ENCODE results near the gene PRDX2. TPM values are rescaled to one million over a fixed set of nuclear protein-coding genes. Genes with fewer than 3 reads are reported as not detected.

The PRDX2 gene
- total RNA-seq, 1 donor from 2014 or later: 190 TPM

- no peak overlapping the region for H3K4me3 Mint-ChIP-seq (ENCODE audit: unreplicated experiment)
- peaks cover 45% of the 10 kb centered on the region for H3K4me1 Mint-ChIP-seq (ENCODE audit: low read depth)
- no peak for DNase-seq (ENCODE audit: low spot score)
- H3K36me3 Mint-ChIP-seq (ENCODE audit: low read depth): no peaks in the 10 kb centered on the region
- TF ChIP-seq CTCF (IDR thresholded peaks at IDR 0.05): no peak
- no peaks in the 10 kb centered on the region for H3K9me3 Mint-ChIP-seq (ENCODE audit: low read depth)
- H3K27me3 Mint-ChIP-seq (ENCODE audit: low read depth): no peaks in the 10 kb centered on the region
- H3K27ac Mint-ChIP-seq (ENCODE audit: unreplicated experiment): peak overlapping the region; percentile 72
These were observed 15.3 kb downstream of the PRDX2 start for GRCh38 chr19:12786141-12786870.

GRCh38 chr19:12785431-12786031 lies 16.1 kb downstream of the PRDX2 start:
- peaks cover 38% of the 10 kb centered on the region for H3K4me1 Mint-ChIP-seq (ENCODE audit: low read depth)

GRCh38 chr19:12784871-12785430 lies 16.6 kb downstream of the PRDX2 start:
- Mint-ChIP-seq H3K9me3 (ENCODE audit: low read depth) (no peaks in the 10 kb centered on the region), H3K27ac (ENCODE audit: unreplicated experiment) (no peak overlapping the region), H3K27me3 (ENCODE audit: low read depth) (no peaks in the 10 kb centered on the region), H3K4me3 (ENCODE audit: unreplicated experiment) (no peak overlapping the region), H3K4me1 (ENCODE audit: low read depth) (peaks cover 37% of the 10 kb centered on the region), H3K36me3 (ENCODE audit: low read depth) (no peaks in the 10 kb centered on the region)
- TF ChIP-seq CTCF (IDR thresholded peaks at IDR 0.05): no peak
- no peak for DNase-seq (ENCODE audit: low spot score)

More at GRCh38 chr19:12785431-12786031, 16.1 kb downstream of the PRDX2 start:
- Mint-ChIP-seq H3K27me3 (ENCODE audit: low read depth) (no peaks in the 10 kb centered on the region), H3K9me3 (ENCODE audit: low read depth) (no peaks in the 10 kb centered on the region), H3K36me3 (ENCODE audit: low read depth) (no peaks in the 10 kb centered on the region), H3K4me3 (ENCODE audit: unreplicated experiment) (no peak overlapping the region), H3K27ac (ENCODE audit: unreplicated experiment) (no peak overlapping the region)
- no peak for TF ChIP-seq CTCF (IDR thresholded peaks at IDR 0.05)
- no peak for DNase-seq (ENCODE audit: low spot score)

GRCh38 chr19:12784394-12784870 lies 17.2 kb downstream of the PRDX2 start:
- no peaks in the 10 kb centered on the region for H3K27me3 Mint-ChIP-seq (ENCODE audit: low read depth)

More at GRCh38 chr19:12784394-12784870, 17.2 kb downstream of the PRDX2 start:
- Mint-ChIP-seq H3K36me3 (ENCODE audit: low read depth) (no peaks in the 10 kb centered on the region), H3K4me3 (ENCODE audit: unreplicated experiment) (no peak overlapping the region), H3K4me1 (ENCODE audit: low read depth) (peaks cover 42% of the 10 kb centered on the region), H3K9me3 (ENCODE audit: low read depth) (no peaks in the 10 kb centered on the region), H3K27ac (ENCODE audit: unreplicated experiment) (no peak overlapping the region)
- no peak for DNase-seq (ENCODE audit: low spot score)
- TF ChIP-seq CTCF (IDR thresholded peaks at IDR 0.05): no peak
